Adrenal gland (tissue), 12 donors: ENCODE data around the gene FCRL2. TPM values are rescaled to one million over a fixed set of nuclear protein-coding genes. Genes with fewer than 3 reads are reported as not detected.

Source experiments
- DNase-seq, 7 donors: peaks; one replicate each; pipeline ENCODE4 v3.0.0-alpha.2; 2019 to 2020
- H3K27ac ChIP-seq, 5 donors: fragments of 200-600 bp; sonication (generic) in 4 of 5; 1 replicate in 3 of 5; 2 replicates in 2 of 5; pipeline versions ENCODE4 v1.5.1 to v1.8.0; 2016 to 2020; ENCODE audit warnings: mild to moderate bottlenecking in 1 of 5
- H3K27me3 ChIP-seq: fragments of 200-600 bp; 2 replicates; pipeline ENCODE4 v1.8.0; 2021
- H3K36me3 ChIP-seq, 2 donors: fragments of 200-600 bp; replicated peaks in 1 of 2; 1 replicate in 1 of 2; 2 replicates in 1 of 2; pipeline versions ENCODE4 v1.5.1 to v1.8.0; 2018 to 2022
- H3K4me1 ChIP-seq, 2 donors: fragments of 200-600 bp; replicated peaks in 1 of 2; 1 replicate in 1 of 2; 2 replicates in 1 of 2; pipeline versions ENCODE4 v1.5.1 to v1.8.0; 2018 to 2021
- H3K4me3 ChIP-seq, 4 donors: fragments of 200-600 bp; sonication (generic) in 3 of 4; one replicate each; pipeline ENCODE4 v1.5.1; 2016 to 2018
- H3K9me3 ChIP-seq, 3 donors: fragments of 200-600 bp; sonication (generic) in 1 of 3; replicated peaks in 1 of 3; 1 replicate in 2 of 3; 2 replicates in 1 of 3; pipeline versions ENCODE4 v1.5.1 to v1.8.0; 2016 to 2021
- POLR2A ChIP-seq, 2 donors: fragments of 450-650 bp; IDR thresholded peaks; one replicate each; pipeline ENCODE4 v1.6.1; 2017; ENCODE audit warnings: antibody characterized with exemption in 2 of 2, mild to moderate bottlenecking in 2 of 2, moderate library complexity in 1 of 2
- WGBS, 4 donors: extraction: QIAGEN DNeasy Blood & Tissue Kit in 2 of 4; methylation state at CpG; one replicate each; pipeline versions ENCODE4 v1.1.5 to v1.1.7; 2013 to 2017; 5-methylcytosine and 5-hydroxymethylcytosine counted together
- intact Hi-C, 2 donors: fragments of 100-400 bp; cut with DNase I; formaldehyde crosslinking; loops; one replicate each; pipeline versions ENCODE4 v1.14.1 to v1.15.0; 2022 to 2023
- polyA plus RNA-seq, 3 donors: library from polyadenylated mRNA; stranded (reverse); fragments of 200-250 nt in 2 of 3; fragments of 350-450 nt in 1 of 3; fragmentation: Illumina TruSeq in 1 of 3; extraction: RNeasy Lipid Tissue Mini Kit (QIAGEN cat#74804) in 1 of 3; gene quantifications; one replicate each; pipeline ENCODE4 v1.2.3, GENCODE V29; 2013 to 2014
- total RNA-seq, 9 donors: library from RNA; depleted of rRNA in 4 of 9; stranded (reverse); fragments of >200 nt in 4 of 9; fragments of 120-200 nt in 1 of 9; fragmentation: NEBNext Ultra II Directional in 1 of 9; extraction: Animal tissue kit (Norgen Biotek cat#: 25700) in 1 of 9; gene quantifications; one replicate each; pipeline versions ENCODE4 v1.1.0 to v1.2.4, GENCODE V29; 2013 to 2023
- TF ChIP-seq, protein P1 (sequence below), 6 experiments: fragments of 450-650 bp in 4 of 6; fragments of 200-600 bp in 2 of 6; sonication (generic) in 1 of 6; IDR thresholded peaks; 1 replicate in 5 of 6; 2 replicates in 1 of 6; pipeline versions ENCODE4 v1.5.1 to v1.8.0; 2016 to 2021; ENCODE audit warnings: antibody characterized with exemption in 6 of 6, mild to moderate bottlenecking in 2 of 6, moderate library complexity in 1 of 6
- donor health status: healthy with polysubstance abuse.
- donor health status: Bipolar disorder and iron deficiency.
- donor health status: DM: yes; HTN: yes; CAD: no.
- donor health status: DM: no; HTN: no; CAD: no.
- donor health status: DM: no; HTN: no; CAD: no.
- donor health status: DM: yes; HTN: yes; CAD: no.

FCRL2 gene
- total and polyA plus RNA-seq, 12 donors = 0.03 to 0.15 (median 0.08) TPM; not detected in 9

DNA sequence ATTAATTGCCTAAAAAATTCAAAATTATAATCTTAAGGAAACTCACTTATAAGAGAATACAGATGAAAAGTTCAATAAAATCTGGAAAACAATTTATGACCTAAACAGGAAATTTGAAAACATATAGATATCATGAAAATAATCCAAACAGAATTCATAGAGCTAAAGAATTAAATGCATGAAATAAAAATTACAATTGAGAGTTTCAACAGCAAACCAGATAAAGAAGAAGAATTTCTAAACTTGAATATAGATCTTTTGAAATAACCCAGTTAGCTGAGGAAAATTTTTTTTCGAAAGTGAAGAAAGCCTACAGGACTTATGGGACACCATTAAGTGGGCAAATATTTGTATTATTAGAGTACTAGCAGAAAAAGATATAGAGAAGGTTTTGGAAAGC, 36.3 kb upstream of the FCRL2 start:
- TF ChIP-seq, protein P1, sequence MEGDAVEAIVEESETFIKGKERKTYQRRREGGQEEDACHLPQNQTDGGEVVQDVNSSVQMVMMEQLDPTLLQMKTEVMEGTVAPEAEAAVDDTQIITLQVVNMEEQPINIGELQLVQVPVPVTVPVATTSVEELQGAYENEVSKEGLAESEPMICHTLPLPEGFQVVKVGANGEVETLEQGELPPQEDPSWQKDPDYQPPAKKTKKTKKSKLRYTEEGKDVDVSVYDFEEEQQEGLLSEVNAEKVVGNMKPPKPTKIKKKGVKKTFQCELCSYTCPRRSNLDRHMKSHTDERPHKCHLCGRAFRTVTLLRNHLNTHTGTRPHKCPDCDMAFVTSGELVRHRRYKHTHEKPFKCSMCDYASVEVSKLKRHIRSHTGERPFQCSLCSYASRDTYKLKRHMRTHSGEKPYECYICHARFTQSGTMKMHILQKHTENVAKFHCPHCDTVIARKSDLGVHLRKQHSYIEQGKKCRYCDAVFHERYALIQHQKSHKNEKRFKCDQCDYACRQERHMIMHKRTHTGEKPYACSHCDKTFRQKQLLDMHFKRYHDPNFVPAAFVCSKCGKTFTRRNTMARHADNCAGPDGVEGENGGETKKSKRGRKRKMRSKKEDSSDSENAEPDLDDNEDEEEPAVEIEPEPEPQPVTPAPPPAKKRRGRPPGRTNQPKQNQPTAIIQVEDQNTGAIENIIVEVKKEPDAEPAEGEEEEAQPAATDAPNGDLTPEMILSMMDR (IDR thresholded peaks at IDR 0.05) = no peak
- no peak for TF ChIP-seq POLR2A (IDR thresholded peaks at IDR 0.05)
- Histone ChIP-seq H3K9me3 (peaks cover 0 to 4% (median 0%) of the 10 kb centered on the region in 3 donors), H3K27me3 (no peaks in the 10 kb centered on the region), H3K4me3 (no peak overlapping the region), H3K4me1 (no peaks in the 10 kb centered on the region), H3K36me3 (no peaks in the 10 kb centered on the region), H3K27ac (no peak overlapping the region)
- intact Hi-C loops = no loop called here
- no peak for DNase-seq
- WGBS, 4 donors = 63 to 81% (median 73%) methylated on average over 1 of the region's 1 CpG

DNA sequence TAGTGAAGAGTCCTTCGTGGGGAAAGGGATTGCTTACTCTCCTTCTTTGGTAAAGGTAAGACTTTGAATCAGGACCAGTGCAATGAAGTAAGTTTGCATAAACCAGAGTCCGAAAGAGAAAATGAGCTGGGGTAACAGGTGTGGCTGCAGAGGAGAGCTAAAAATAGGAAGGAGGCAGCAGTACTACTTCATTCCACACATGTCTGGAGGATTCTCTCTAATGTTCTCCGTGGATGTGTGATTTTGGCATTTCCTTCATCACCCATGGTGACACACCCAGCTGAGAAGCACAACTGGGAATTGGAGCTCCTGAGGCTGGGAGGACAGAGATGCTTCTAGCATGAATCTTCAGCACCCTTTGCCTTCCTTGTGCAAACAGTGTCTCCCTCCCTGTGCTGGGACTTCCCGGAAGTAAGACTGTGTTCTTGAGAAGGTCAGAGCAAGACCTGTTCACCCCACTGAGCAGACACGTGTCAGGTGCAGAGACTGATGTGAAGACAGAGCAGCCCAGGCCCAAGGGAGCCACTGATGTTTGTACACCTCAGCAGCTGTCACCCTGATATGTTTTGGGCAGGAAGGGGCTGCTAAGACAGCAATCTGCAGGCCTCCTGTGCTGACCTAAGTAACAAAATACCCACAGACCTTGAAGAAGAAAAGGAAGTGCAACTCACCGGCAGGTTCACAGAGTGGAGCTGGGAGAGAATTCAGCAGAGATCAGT, 29.7 kb upstream of the FCRL2 start:
- H3K9me3 ChIP-seq = no peaks in the 10 kb centered on the region
- no peak overlapping the region for H3K4me3 ChIP-seq
- no peaks in the 10 kb centered on the region for H3K27me3 ChIP-seq
- H3K36me3 ChIP-seq = no peaks in the 10 kb centered on the region
- H3K4me1 ChIP-seq = no peaks in the 10 kb centered on the region
- DNase-seq = no peak
- intact Hi-C loops = no loop called here
- TF ChIP-seq, protein P1 (IDR thresholded peaks at IDR 0.05) = no peak
- no peak for TF ChIP-seq POLR2A (IDR thresholded peaks at IDR 0.05)
- H3K27ac ChIP-seq = no peak overlapping the region
- 50 to 59% (median 52%) methylated on average over 6 of the region's 6 CpGs for WGBS, 4 donors

DNA sequence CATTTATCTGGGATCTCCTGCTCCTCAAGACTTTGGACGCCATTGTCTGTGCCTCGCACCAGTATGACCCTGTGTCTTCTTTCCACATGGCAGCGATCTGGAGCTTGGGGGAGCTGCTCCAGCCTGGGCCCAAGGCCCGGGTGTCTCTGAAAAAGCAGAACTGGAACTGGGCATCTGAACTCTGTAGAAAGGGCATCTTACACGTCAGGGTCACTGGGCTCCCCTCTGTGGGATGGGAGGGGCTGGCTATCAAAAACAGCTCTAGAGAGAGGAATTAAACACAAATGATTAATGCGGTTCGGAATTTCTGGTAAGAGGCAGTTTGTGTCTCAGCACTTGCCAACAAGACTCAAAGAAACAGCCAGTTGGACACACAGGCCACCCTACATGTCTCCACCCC, 26.9 kb upstream of the FCRL2 start:
- H3K27me3 ChIP-seq = no peaks in the 10 kb centered on the region
- H3K4me3 ChIP-seq = no peak overlapping the region
- no peaks in the 10 kb centered on the region for H3K4me1 ChIP-seq
- H3K36me3 ChIP-seq = no peaks in the 10 kb centered on the region
- no peak overlapping the region for H3K27ac ChIP-seq
- intact Hi-C loops = no loop called here
- peak in 2 of 7 donors; percentile 18 for DNase-seq
- no peak for TF ChIP-seq POLR2A (IDR thresholded peaks at IDR 0.05)
- TF ChIP-seq, protein P1 (IDR thresholded peaks at IDR 0.05) = no peak
- WGBS, 4 donors = 62 to 72% (median 66%) methylated on average over 5 to 7 of the region's 7 CpGs
- H3K9me3 ChIP-seq = no peaks in the 10 kb centered on the region

DNA sequence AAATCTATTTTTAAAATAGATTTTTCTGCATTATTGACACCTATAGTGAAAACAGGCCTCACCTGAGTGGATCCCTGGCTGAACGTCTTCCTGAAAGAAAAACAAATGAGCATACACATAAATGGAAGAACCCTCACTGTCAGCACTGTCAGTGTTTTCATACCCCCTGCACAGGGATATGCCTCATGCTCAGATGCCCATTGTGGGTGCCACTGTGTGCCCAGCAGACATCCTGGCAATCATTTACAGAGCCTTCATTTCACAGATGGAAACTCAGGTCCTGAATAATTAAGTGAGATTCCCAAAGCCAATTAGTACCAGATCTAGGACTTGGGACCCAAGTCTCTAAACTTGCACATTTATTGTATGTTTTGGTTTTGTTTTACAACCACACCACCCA, 23.1 kb upstream of the FCRL2 start:
- H3K9me3 ChIP-seq = no peaks in the 10 kb centered on the region
- intact Hi-C loops = no loop called here
- no peaks in the 10 kb centered on the region for H3K27me3 ChIP-seq
- H3K4me3 ChIP-seq = no peak overlapping the region
- WGBS, 4 donors = 30 to 59% (median 47%) methylated on average over 1 of the region's 1 CpG
- no peak overlapping the region for H3K27ac ChIP-seq
- no peaks in the 10 kb centered on the region for H3K36me3 ChIP-seq
- no peaks in the 10 kb centered on the region for H3K4me1 ChIP-seq
- TF ChIP-seq, protein P1 (IDR thresholded peaks at IDR 0.05) = no peak
- no peak for TF ChIP-seq POLR2A (IDR thresholded peaks at IDR 0.05)
- no peak for DNase-seq
